RCC 7860 (cell line): ENCODE measurements around the gene DPEP2NB.
A peak's percentile ranks its signal among the peaks of the same experiment; 100 is the strongest.

Source experiments
- DNase-seq: peaks from one replicate; pipeline ENCODE4 v3.0.0-alpha.2; 2015; ENCODE audit warnings: low spot score
- FAIRE-seq: peaks from 2 replicates; lab custom pipeline; 2012; peaks lifted over from hg19 to GRCh38; lab: Jason Lieb, UNC

Gene DPEP2NB, protein sequence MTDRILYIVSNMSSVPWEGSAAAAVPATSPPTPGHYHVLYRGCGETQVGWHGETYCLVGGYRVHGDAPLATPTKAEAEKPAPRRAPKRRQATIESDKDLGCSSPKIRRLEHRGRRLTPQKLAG

GRCh38 chr16:68015681-68016080 lies at the start of gene DPEP2NB:
TSS of gene DPEP2NB (minus strand) at chr16:68015911. CDS start at chr16:68015770, 141 bp downstream.
- FAIRE-seq (no peak), DNase-seq (no peak)

GRCh38 chr16:68064791-68065365 lies 49.2 kb upstream of the DPEP2NB start:
- peak; percentile 50 for DNase-seq
- FAIRE-seq: no peak

DNA sequence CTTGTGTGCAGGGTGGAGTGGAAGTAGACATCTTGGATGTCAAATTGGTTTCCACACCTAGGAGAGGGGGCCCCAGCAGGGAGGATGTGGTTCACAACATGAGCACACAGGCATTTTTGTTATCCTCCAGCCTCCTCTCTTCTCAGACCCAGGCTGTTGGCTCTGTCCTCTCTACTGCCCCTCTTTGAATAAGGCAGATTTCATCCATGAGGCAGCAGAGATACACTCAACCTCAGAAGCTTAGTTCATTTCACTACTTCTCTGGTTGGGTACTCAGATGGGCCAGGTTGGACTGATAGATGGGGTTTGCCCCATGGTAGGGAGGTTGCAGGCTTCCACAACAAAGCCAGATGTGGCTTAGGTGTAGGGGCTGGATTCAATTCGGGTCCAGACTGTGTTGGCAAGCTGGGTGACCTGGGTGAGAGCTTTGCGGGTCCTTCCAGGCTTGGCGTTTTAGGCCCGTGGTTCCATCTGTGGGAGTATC lies 47.2 kb upstream of the DPEP2NB start:
- FAIRE-seq: no peak
- DNase-seq: no peak

DNA sequence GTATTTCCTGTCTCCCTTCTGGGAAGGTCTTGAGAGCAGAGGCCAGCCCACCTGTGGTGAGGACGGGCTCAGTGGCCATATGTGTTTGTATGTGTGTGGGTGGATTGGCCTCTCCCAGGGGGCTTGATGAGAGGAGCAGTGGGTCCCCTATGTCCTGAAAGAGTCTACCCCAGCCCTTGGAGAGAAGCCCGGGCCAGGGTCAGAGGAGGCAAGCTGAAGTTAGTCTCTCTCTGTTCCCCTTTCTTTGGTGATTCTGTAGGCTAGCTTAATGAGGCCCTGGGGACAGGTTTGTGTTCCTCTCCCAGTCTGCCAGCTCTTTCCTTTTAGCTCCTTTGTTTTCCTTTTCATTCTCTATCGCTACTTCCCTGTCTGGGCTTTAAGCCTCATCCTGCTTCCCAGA lies 45.7 kb upstream of the DPEP2NB start:
- FAIRE-seq: no peak
- no peak for DNase-seq

GRCh38 chr16:68059804-68060203 lies 44.1 kb upstream of the DPEP2NB start:
- FAIRE-seq (no peak), DNase-seq (no peak)

GRCh38 chr16:68055395-68055794 lies 39.7 kb upstream of the DPEP2NB start:
- no peak for FAIRE-seq
- DNase-seq: no peak

DNA sequence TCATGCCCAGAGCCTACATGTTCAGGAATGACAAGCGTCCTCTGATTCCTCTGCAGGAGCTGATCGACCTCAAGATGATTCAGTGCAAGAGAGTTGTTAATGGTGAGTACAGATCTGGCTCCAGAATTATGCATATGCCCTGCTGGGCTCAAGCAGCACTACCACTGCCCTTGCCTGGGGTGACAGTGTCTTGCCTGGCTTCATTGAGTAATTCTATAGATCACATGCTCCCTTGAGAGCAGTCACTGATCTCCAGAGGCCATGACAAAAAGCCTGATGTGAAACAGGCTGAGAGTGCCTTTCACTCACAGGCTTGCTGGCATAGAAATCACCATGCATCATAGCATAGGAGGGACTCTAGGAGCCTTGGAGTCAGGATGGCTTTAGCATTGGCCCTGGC lies 33.7 kb upstream of the DPEP2NB start:
- FAIRE-seq (no peak), DNase-seq (no peak)

GRCh38 chr16:68047987-68048386 lies 32.3 kb upstream of the DPEP2NB start:
- FAIRE-seq (no peak), DNase-seq (no peak)

GRCh38 chr16:68046106-68046505 lies 30.4 kb upstream of the DPEP2NB start:
- no peak for FAIRE-seq
- no peak for DNase-seq

DNA sequence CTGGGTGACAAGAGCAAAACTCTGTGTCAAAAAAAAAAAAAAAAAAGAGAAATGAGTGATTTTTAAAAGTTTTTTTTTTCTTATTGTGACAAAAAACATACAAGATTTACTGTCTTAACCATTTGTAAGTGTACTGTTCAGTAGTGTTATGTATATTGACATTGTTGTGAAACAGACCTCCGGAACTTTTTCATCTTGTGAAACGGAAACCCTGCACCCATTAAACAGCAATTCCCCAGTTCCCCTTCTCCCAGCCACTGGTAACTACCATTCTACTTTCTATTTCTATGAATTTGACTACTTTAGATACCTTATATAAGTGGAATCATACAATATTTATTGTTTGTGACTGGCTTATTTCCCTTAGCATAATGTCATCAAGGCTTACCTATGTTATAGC lies 26.1 kb upstream of the DPEP2NB start:
- no peak for DNase-seq
- FAIRE-seq: no peak

- no peak for FAIRE-seq
Observed at GRCh38 chr16:68040506-68041288, 25.0 kb upstream of the DPEP2NB start.

GRCh38 chr16:68037841-68038597 lies 22.3 kb upstream of the DPEP2NB start:
- FAIRE-seq (no peak), DNase-seq (no peak)

More at GRCh38 chr16:68040506-68041288, 25.0 kb upstream of the DPEP2NB start:
- DNase-seq: peak; percentile 65

- DNase-seq (no peak), FAIRE-seq (no peak)
Observed at GRCh38 chr16:68035227-68035626, 19.5 kb upstream of the DPEP2NB start.

- DNase-seq (no peak), FAIRE-seq (no peak)
Observed at GRCh38 chr16:68033101-68033500, 17.4 kb upstream of the DPEP2NB start.

- peak; percentile 15 for FAIRE-seq
- peak; percentile 63 for DNase-seq
Observed at GRCh38 chr16:68031951-68032350, 16.2 kb upstream of the DPEP2NB start.

GRCh38 chr16:68030108-68030507 lies 14.4 kb upstream of the DPEP2NB start:
- DNase-seq: peak; percentile 62

DNA sequence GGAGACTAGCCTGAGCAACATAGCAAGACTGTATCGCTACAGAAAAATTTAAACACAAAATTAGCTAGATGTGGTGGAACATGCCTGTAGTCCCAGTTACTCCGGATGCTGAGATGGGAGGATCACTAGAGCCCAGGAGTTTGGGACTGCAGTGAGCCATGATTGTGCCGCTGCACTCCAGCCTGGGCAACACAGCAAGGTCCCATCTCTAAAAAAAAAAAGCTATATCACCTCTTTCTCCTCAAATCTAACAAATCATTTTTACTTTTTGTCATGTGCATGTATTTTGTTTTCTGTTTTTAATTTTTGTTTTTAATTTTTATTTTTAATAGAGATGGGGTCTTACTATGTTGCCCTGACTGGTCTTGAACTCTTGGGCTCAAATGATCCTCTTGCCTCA lies 13.3 kb upstream of the DPEP2NB start:
- no peak for DNase-seq
- no peak for FAIRE-seq

More at GRCh38 chr16:68030108-68030507, 14.4 kb upstream of the DPEP2NB start:
- peak; percentile 80 for FAIRE-seq

GRCh38 chr16:68022728-68023537 lies 7.2 kb upstream of the DPEP2NB start, which contains the start of the genes DDX28 and DUS2:
TSS of gene DDX28 (minus strand) at chr16:68023232. CDS start at chr16:68023202, 30 bp downstream.
TSS of gene DUS2 (plus strand) at chr16:68023284. CDS start at chr16:68038024, 14,740 bp downstream.
- DNase-seq (peak; percentile 70), FAIRE-seq (no peak)

DNA sequence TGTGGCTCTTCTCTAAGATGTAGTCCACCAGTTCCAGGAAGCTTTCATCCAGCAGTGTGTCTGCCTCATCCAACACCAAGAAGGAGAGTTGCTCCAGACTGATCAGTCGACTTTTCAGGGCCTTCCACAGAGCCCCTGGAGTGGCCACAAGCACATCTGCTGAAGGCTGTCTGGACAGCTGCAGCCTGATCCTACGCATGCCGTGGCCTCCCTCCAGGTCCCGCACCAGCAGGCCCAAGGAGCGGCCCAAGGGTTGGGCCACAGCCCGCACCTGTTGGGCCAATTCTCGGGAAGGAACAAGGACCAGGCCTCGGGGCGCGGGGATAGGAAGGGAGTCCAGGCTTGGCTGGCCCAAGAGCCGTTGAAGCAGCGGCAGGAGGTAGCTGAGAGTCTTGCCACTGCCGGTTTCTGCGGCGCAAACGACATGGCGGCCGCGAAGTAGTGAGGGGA lies 6.6 kb upstream of the DPEP2NB start:
- DNase-seq (no peak), FAIRE-seq (no peak)

DNA sequence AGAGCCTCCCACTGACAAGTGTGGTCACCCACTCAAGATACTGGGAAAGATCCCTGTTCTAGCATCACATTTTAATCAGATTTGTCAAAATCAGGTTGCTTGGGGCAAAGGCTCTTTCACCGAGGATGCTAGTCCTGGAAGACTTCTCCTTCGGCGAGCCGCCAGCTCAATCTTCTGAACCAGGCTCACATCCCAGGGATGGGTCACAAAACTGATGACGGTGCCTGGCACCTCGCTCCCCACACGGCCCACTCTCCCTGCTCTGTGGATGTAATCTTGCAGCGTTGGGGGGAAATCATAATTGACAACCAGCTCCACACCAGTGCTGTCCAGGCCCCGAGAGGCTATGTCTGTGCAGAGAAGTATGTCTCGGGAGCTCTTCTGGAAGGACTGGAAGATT lies 5.8 kb upstream of the DPEP2NB start:
- FAIRE-seq: no peak
- DNase-seq: no peak
